ENCODE measurements around the gene C10orf105. TPM values are rescaled to one million over a fixed set of nuclear protein-coding genes. Genes with fewer than 3 reads are reported as not detected.

Gene C10orf105
- total RNA-seq, 1 experiment from 2014 or later = not detected

- Histone ChIP-seq H3K4me3 (ENCODE audit: low read depth, low read length) (no peak overlapping the region), H3K4me1 (no peaks in the 10 kb centered on the region), H3K27me3 (replicated peaks; ENCODE audit: control insufficient read depth, insufficient read depth, low read length) (no peaks in the 10 kb centered on the region), H3K36me3 (ENCODE audit: control insufficient read depth, insufficient read depth, low read length) (no peaks in the 10 kb centered on the region), H3K9me3 (no peaks in the 10 kb centered on the region)
- no peak for DNase-seq
- TF ChIP-seq, protein P1, sequence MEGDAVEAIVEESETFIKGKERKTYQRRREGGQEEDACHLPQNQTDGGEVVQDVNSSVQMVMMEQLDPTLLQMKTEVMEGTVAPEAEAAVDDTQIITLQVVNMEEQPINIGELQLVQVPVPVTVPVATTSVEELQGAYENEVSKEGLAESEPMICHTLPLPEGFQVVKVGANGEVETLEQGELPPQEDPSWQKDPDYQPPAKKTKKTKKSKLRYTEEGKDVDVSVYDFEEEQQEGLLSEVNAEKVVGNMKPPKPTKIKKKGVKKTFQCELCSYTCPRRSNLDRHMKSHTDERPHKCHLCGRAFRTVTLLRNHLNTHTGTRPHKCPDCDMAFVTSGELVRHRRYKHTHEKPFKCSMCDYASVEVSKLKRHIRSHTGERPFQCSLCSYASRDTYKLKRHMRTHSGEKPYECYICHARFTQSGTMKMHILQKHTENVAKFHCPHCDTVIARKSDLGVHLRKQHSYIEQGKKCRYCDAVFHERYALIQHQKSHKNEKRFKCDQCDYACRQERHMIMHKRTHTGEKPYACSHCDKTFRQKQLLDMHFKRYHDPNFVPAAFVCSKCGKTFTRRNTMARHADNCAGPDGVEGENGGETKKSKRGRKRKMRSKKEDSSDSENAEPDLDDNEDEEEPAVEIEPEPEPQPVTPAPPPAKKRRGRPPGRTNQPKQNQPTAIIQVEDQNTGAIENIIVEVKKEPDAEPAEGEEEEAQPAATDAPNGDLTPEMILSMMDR (IDR thresholded peaks at IDR 0.05; ENCODE audit: insufficient read depth in 1 of 2, low read depth in 1 of 2, low read length in 1 of 2, severe bottlenecking in 1 of 2, unreplicated experiment in 1 of 2) = no peak
- H3K9me3 Mint-ChIP-seq (ENCODE audit: unreplicated experiment) = no peaks in the 10 kb centered on the region
- no peak overlapping the region for H3K4me3 Mint-ChIP-seq (ENCODE audit: unreplicated experiment)
- no peaks in the 10 kb centered on the region for H3K4me1 Mint-ChIP-seq (ENCODE audit: low read depth, unreplicated experiment)
- BruUV-seq (replicated peaks) = no TSS peak
- H3K27me3 Mint-ChIP-seq (ENCODE audit: insufficient read depth, unreplicated experiment) = peaks cover 3% of the 10 kb centered on the region
- POLR2A ChIA-PET = no interaction called here
- H3K27ac Mint-ChIP-seq (ENCODE audit: unreplicated experiment) = no peak overlapping the region
- CTCF ChIA-PET = interaction anchor here (0.8 kb wide), 1 partner anchor 26 kb away, joined by 3 read pairs; no protein-coding TSS in a partner anchor
- H3K36me3 Mint-ChIP-seq (ENCODE audit: insufficient read depth, unreplicated experiment) = no peaks in the 10 kb centered on the region
- intact Hi-C loops (cut with micrococcal nuclease; ENCODE audit: unreplicated experiment) = no loop called here
Observed at GRCh38 chr10:71671994-71672946, 47.3 kb downstream of the C10orf105 start.

DNA sequence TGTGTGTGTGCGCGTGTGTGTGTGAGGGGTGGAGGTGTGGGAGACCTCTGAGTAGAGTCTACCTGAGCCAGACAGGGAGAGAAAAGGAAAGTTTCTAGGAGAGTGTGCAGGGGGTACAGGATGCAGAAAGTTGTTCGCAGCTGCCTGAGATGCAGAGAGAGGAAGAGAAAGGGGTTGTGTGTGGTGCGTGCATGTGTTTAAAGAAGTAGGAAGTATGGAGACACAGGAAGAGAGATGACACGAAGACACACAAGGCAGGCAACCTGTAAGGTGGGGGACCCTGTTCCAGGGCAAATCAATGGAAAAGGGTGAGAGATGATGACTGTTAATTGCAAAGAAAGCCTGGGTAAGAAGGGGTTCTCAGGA, 52.2 kb downstream of the C10orf105 start:
- Histone ChIP-seq H3K36me3 (ENCODE audit: control insufficient read depth, insufficient read depth, low read length) (no peaks in the 10 kb centered on the region), H3K4me1 (no peaks in the 10 kb centered on the region), H3K27me3 (replicated peaks; ENCODE audit: control insufficient read depth, insufficient read depth, low read length) (no peaks in the 10 kb centered on the region), H3K4me3 (ENCODE audit: low read depth, low read length) (no peak overlapping the region), H3K9me3 (no peaks in the 10 kb centered on the region)
- CTCF ChIA-PET = interaction anchor here (1.0 to 2.1 kb wide), 2 partner anchors 27 to 97 kb away, joined by 3 to 5 read pairs; no protein-coding TSS in a partner anchor
- H3K4me1 Mint-ChIP-seq (ENCODE audit: low read depth, unreplicated experiment) = peaks cover 7% of the 10 kb centered on the region
- POLR2A ChIA-PET = no interaction called here
- peaks cover 3% of the 10 kb centered on the region for H3K27me3 Mint-ChIP-seq (ENCODE audit: insufficient read depth, unreplicated experiment)
- no peak overlapping the region for H3K27ac Mint-ChIP-seq (ENCODE audit: unreplicated experiment)
- no peak overlapping the region for H3K4me3 Mint-ChIP-seq (ENCODE audit: unreplicated experiment)
- TF ChIP-seq, protein P1 (IDR thresholded peaks at IDR 0.05; ENCODE audit: insufficient read depth in 1 of 2, low read depth in 1 of 2, low read length in 1 of 2, severe bottlenecking in 1 of 2, unreplicated experiment in 1 of 2) = no peak
- no peaks in the 10 kb centered on the region for H3K36me3 Mint-ChIP-seq (ENCODE audit: insufficient read depth, unreplicated experiment)
- no TSS peak for BruUV-seq (replicated peaks)
- H3K9me3 Mint-ChIP-seq (ENCODE audit: unreplicated experiment) = no peaks in the 10 kb centered on the region
- intact Hi-C loops (cut with micrococcal nuclease; ENCODE audit: unreplicated experiment) = no loop called here
- no peak for DNase-seq

- no peaks in the 10 kb centered on the region for H3K9me3 ChIP-seq
- CTCF ChIA-PET = interaction anchor here (0.9 to 2.1 kb wide), 3 partner anchors 28 to 97 kb away, joined by 3 to 5 read pairs (median 3); no protein-coding TSS in a partner anchor
- no peaks in the 10 kb centered on the region for H3K27me3 ChIP-seq (replicated peaks; ENCODE audit: control insufficient read depth, insufficient read depth, low read length)
- TF ChIP-seq, protein P1 (IDR thresholded peaks at IDR 0.05; ENCODE audit: insufficient read depth in 1 of 2, low read depth in 1 of 2, low read length in 1 of 2, severe bottlenecking in 1 of 2, unreplicated experiment in 1 of 2) = no peak
- no peaks in the 10 kb centered on the region for H3K4me1 ChIP-seq
- Mint-ChIP-seq H3K36me3 (ENCODE audit: insufficient read depth, unreplicated experiment) (no peaks in the 10 kb centered on the region), H3K27me3 (ENCODE audit: insufficient read depth, unreplicated experiment) (peaks cover 3% of the 10 kb centered on the region), H3K4me3 (ENCODE audit: unreplicated experiment) (no peak overlapping the region), H3K4me1 (ENCODE audit: low read depth, unreplicated experiment) (peaks cover 7% of the 10 kb centered on the region), H3K9me3 (ENCODE audit: unreplicated experiment) (no peaks in the 10 kb centered on the region), H3K27ac (ENCODE audit: unreplicated experiment) (no peak overlapping the region)
- no peak overlapping the region for H3K4me3 ChIP-seq (ENCODE audit: low read depth, low read length)
- intact Hi-C loops (cut with micrococcal nuclease; ENCODE audit: unreplicated experiment) = no loop called here
- DNase-seq = no peak
- POLR2A ChIA-PET = no interaction called here
- BruUV-seq (replicated peaks) = no TSS peak
- no peaks in the 10 kb centered on the region for H3K36me3 ChIP-seq (ENCODE audit: control insufficient read depth, insufficient read depth, low read length)
Observed at GRCh38 chr10:71666639-71667386, 52.8 kb downstream of the C10orf105 start.
